Measurements from ENCODE around the gene TMA16. TPM values are rescaled to one million over a fixed set of nuclear protein-coding genes. Genes with fewer than 3 reads are reported as not detected.

Gene TMA16
- total RNA-seq, 4 donors from 2014 or later, result 13.3 to 38.5 (median 20.7) TPM

GRCh38 chr4:163484906-163485305, 9.6 kb upstream of the TMA16 start:
- H3K4me3 ChIP-seq (ENCODE audit: low read depth, poor library complexity, severe bottlenecking), result no peak overlapping the region
- intact Hi-C loops (cut with DNase I; ENCODE audit: low total_unique reads), result no loop called here
- DNase-seq (ENCODE audit: low spot score in 2 of 2), result no peak
- TF ChIP-seq POLR2A (IDR thresholded peaks at IDR 0.05) (no peak), CTCF (IDR thresholded peaks at IDR 0.05) (no peak)
- WGBS, 2 donors, result 23 to 32% methylated on average over 4 of the region's 4 CpGs

DNA sequence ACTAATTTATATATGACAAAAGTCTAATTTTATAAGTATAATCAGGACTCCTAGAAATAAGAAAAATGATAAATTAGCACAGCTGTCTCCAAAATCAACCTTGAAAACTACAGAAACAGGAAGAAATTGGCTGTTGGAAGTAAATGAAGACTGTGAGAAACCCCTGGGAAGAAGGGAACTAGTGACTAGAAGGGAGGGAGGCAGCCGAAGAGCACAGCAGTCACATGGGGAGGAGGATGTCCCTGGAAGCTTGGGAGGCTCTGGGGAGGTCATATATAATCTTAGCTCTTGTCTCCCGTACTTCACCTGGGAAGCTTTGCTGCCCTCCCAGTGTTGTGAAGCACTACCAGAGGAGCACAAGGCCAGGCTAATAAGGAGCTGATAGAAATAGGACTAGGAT, 8.9 kb upstream of the TMA16 start:
- H3K4me3 ChIP-seq (ENCODE audit: low read depth, poor library complexity, severe bottlenecking), result no peak overlapping the region
- intact Hi-C loops (cut with DNase I; ENCODE audit: low total_unique reads), result no loop called here
- 62 to 72% methylated on average over 2 of the region's 2 CpGs for WGBS, 2 donors
- TF ChIP-seq CTCF (IDR thresholded peaks at IDR 0.05) (no peak), POLR2A (IDR thresholded peaks at IDR 0.05) (no peak)
- no peak for DNase-seq (ENCODE audit: low spot score in 2 of 2)

- no peak for DNase-seq (ENCODE audit: low spot score in 2 of 2)
- intact Hi-C loops (cut with DNase I; ENCODE audit: low total_unique reads), result no loop called here
- no peak for TF ChIP-seq CTCF (IDR thresholded peaks at IDR 0.05)
- no peak for TF ChIP-seq POLR2A (IDR thresholded peaks at IDR 0.05)
- 70 to 77% methylated on average over 1 of the region's 1 CpG for WGBS, 2 donors
- H3K4me3 ChIP-seq (ENCODE audit: low read depth, poor library complexity, severe bottlenecking), result no peak overlapping the region
Observed at GRCh38 chr4:163486321-163486720, 8.2 kb upstream of the TMA16 start.

DNA sequence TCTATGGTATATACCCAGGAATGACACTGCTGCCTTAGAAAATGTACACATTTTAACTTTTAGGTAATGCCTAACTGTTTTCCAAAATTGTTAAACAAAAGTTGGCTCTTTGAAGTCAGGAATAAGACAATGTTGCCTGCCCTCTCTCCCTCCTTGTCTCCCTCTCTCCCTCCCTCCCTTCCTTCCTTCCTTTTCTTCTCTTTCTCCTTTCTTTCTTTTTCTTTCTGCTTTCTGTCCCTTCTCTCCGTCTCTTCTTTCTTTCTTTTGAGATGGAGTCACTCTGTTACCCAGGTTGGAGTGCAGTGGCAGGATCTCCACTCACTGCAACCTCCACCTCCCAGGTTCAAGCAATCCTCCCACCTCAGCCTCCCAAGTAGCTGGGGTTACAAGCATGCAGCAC, 4.6 kb upstream of the TMA16 start:
- intact Hi-C loops (cut with DNase I; ENCODE audit: low total_unique reads), result no loop called here
- WGBS, 2 donors, result 64 to 76% methylated on average over 1 of the region's 1 CpG
- DNase-seq (ENCODE audit: low spot score in 2 of 2), result no peak
- TF ChIP-seq CTCF (IDR thresholded peaks at IDR 0.05) (no peak), POLR2A (IDR thresholded peaks at IDR 0.05) (no peak)
- no peak overlapping the region for H3K4me3 ChIP-seq (ENCODE audit: low read depth, poor library complexity, severe bottlenecking)

DNA sequence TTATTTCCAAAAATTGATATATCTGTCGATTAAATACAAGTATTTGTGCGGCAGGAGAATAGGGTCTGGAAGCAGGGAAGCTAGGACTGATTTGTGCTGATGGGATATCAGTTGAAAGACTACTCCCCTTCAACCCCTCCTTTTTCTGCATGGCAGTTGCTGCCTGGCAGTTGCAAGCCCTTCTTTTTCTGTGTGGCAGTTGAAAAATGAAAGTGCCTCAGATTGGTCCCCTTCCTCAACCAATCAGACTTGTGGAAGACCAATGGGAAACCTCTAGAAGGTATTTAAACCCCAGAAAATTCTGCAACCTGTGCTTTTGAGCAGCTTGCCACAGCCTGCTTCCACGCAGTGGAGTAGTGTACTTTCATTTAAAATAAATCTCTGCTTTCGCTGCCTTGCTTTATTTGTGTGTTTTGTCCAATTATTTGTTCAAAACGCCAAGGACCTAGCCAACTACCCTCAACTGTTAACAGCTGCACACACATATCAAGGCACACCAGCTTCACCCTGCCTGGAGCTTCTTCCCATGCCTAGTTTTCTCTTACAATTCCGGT, 1.5 kb upstream of the TMA16 start:
- no peak overlapping the region for H3K4me3 ChIP-seq (ENCODE audit: low read depth, poor library complexity, severe bottlenecking)

More for the DNA sequence above, 1.5 kb upstream of the TMA16 start:
- no peak for DNase-seq (ENCODE audit: low spot score in 2 of 2)
- intact Hi-C loops (cut with DNase I; ENCODE audit: low total_unique reads), result no loop called here
- TF ChIP-seq CTCF (IDR thresholded peaks at IDR 0.05) (no peak), POLR2A (IDR thresholded peaks at IDR 0.05) (no peak)
- 88 to 93% methylated on average over 6 of the region's 6 CpGs for WGBS, 2 donors
